Suppressor macrophage treated with lipopolysaccharide for 4 hours (primary cell): ENCODE results near the gene ICAM5.

ENCODE experiments used
- DNase-seq: peaks from one replicate; pipeline ENCODE4 v3.0.0-alpha.2; 2020

The ICAM5 gene

DNA sequence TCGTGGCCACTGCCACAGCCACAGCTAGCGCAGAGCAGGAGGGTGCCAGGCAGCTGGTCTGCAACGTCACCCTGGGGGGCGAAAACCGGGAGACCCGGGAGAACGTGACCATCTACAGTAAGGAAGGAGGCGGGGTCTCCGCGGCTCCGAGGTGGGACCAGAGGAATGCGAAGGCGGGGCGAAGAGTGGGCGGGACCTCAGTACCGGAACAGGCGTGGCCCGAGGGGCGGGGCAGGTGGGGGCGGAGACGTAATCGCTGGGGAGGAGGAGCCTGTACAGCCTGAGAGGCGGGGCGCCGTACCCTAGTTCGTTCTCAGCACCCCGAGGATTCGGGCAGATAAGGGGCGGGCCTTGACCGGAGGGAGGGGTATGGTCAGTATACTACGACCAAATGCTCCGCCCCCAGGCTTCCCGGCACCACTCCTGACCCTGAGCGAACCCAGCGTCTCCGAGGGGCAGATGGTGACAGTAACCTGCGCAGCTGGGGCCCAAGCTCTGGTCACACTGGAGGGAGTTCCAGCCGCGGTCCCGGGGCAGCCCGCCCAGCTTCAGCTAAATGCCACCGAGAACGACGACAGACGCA is 2.5 kb downstream of the ICAM5 start:
- DNase-seq = peak; percentile 92

DNA sequence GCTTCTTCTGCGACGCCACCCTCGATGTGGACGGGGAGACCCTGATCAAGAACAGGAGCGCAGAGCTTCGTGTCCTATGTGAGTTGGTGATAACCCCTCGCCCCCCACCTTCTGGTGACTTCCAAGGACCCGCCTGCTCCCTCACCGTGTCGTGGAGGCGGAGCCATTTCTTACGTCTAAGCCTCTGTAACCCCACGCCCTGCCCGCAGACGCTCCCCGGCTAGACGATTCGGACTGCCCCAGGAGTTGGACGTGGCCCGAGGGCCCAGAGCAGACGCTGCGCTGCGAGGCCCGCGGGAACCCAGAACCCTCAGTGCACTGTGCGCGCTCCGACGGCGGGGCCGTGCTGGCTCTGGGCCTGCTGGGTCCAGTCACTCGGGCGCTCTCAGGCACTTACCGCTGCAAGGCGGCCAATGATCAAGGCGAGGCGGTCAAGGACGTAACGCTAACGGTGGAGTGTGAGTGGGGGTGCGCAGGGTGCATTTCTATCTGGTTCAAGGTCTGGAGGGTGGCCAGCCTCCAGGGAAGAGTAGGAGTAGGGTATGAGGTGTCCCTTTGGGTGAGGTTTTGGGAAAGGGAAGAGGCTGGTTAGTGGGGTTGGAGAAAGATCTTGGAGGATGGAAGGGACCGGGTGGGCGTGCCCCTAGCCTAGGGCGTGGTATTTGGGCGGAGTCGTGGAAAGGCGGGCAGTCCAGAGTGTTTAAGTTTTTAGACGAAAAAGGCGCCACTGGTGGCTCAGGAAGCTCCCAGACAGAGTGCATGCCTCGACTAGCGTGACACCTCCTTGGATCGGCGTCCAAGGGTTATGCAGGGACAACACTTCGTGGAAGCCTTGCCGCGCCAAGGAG is 3.3 kb downstream of the ICAM5 start:
- DNase-seq = peak; percentile 27

DNA sequence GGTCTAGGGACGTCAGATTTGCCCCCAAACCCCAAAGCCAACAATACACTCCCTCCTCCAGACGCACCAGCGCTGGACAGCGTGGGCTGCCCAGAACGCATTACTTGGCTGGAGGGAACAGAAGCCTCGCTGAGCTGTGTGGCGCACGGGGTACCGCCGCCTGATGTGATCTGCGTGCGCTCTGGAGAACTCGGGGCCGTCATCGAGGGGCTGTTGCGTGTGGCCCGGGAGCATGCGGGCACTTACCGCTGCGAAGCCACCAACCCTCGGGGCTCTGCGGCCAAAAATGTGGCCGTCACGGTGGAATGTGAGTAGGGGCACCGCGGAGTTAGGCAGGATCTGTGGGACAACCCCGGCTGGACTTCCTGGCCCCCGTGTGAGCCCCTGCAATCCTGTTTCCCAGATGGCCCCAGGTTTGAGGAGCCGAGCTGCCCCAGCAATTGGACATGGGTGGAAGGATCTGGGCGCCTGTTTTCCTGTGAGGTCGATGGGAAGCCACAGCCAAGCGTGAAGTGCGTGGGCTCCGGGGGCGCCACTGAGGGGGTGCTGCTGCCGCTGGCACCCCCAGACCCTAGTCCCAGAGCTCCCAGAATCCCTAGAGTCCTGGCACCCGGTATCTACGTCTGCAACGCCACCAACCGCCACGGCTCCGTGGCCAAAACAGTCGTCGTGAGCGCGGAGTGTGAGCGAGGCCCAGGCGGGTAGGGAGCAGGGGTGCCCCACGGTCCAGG is 4.0 kb downstream of the ICAM5 start:
- no peak for DNase-seq

DNA sequence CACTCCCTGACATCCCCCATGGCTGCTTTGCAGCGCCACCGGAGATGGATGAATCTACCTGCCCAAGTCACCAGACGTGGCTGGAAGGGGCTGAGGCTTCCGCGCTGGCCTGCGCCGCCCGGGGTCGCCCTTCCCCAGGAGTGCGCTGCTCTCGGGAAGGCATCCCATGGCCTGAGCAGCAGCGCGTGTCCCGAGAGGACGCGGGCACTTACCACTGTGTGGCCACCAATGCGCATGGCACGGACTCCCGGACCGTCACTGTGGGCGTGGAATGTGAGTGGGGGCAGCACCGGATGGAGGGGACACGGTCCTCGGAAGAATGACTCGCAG is 4.6 kb downstream of the ICAM5 start:
- peak; percentile 28 for DNase-seq

DNA sequence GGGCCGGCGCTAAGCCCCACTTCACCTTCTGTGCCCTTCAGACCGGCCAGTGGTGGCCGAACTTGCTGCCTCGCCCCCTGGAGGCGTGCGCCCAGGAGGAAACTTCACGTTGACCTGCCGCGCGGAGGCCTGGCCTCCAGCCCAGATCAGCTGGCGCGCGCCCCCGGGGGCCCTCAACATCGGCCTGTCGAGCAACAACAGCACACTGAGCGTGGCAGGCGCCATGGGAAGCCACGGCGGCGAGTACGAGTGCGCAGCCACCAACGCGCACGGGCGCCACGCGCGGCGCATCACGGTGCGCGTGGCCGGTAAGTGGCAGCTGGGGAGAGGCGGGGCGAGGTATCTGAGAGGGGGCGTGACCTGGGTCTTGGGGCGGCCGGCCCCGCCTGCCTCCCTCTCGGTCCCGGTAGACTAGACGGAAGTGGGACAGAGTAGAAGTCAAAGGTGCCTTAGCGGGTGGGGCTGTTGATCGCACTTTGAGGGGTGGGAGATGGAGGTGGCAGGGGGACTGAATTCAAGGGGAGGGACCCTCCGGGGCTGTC is 5.6 kb downstream of the ICAM5 start:
- peak; percentile 59 for DNase-seq

DNA sequence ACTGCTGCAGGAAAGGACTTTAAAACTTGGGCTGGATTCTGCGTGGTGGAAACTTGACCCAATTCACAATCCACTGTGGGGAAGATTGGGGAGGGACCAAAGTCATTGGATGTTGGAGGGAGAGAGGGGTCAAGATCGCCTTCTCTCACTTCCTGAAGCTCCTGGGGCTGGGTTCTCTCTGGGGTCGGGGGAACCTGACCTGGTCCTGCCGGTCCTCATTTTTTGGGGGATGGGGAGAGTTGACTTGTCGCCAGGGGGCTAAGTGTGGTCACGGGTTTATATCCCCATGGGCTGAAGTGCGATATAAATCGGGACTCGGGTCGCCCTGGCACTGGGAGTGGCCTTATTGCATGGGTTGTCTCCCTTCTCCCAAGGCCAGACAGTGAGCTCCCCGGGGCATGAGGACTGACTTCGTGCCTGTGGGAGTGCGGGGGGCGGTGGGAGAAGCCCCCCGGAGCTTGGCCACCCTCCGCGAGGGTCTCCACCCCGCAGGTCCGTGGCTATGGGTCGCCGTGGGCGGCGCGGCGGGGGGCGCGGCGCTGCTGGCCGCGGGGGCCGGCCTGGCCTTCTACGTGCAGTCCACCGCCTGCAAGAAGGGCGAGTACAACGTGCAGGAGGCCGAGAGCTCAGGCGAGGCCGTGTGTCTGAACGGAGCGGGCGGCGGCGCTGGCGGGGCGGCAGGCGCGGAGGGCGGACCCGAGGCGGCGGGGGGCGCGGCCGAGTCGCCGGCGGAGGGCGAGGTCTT is 6.3 kb downstream of the ICAM5 start:
- DNase-seq = no peak

DNA sequence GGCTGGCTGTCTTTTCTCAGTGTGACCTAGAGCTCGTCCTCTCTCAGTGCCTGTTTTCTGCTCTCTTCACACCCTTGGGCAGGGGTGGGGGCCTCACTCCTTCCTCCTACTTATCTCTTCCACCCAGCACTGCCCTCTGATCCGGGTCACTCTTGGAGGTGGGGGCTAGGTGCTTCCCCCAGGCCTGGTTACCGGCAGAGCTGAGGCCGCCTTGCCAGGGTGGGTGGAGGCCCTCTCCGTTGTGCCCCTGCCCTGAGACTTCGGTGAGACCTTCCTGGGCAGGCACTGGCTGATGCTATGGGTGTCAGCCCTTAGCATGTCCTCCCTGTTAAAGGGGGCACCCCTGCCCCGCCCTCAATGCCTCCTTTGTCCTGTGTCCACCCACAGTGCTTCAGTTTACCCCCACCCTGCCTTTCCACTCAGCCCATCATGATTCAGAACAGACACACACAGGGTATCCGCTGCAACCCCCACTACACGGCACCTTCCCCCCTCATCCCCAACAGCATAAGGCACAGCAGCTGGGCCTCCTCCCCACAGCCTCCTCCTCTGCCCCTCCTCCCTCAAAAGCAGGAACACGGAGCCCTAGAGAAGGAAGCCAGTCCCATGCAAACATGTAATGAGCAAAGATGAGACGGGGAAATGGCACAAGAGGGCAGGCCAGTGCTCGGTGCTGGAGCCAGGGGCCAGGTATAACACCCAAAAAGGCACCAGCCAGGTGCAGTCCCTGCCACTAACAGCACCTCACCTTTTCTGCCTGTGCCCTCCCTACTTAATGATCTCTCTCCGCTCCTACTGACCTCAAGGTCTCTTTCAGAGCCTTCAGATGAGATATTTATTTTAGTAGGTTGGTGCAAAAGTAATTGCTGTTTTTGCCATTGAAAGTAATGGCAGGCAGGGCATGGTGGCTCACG is 10.1 kb downstream of the ICAM5 start:
- peak; percentile 64 for DNase-seq

DNA sequence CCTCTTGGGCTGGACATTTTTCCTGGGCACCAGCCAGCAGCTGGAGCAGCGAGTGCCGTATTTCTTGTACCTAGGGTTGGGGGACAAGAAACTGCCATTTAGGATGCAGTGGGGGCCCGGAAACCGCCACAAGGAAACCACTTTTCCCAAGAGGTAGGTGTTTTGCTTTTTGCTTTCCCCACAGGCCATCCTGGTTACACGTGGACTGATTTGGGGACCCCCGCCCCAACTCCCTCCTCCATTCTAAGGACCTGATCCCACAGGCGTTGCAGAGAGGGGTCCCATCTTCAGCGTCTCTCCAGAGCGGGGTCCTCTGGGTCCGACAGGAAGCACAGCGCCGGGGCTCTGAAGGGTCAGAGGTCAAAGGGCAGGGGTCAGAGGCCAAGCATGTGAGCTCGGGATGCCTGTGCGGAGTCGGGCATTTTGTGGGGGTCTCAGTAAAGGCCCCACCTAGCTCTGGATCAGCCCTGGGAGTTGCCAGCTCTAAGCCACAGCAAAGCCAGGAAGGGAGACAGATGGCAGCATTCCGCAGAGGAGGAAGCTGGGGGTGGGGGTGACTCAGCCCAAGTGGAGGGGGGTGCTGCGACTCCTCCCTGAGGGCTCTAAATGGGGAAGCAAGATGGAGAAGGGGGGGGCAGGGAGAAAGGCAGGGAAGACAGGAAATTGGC is 15.5 kb downstream of the ICAM5 start:
- DNase-seq = peak; percentile 86

DNA sequence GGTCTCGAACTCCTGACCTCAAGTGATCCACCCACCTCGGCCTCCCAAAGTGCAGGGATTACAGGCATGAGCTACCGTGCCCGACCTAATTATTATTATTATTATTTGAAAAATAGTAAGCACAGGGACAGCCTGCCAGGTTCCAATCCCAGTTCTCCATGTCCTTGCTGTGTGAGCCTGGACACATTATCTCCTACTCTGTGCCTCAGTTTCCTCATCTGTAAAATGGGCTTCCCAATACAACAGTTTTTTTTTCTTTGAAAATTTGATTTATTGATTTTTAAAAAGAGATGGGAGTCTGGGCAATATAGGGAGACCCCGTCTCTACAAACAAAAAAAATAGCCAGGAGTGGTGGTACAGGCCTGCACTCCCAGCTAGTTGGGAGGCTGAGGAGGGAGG is 16.6 kb downstream of the ICAM5 start:
- no peak for DNase-seq

DNA sequence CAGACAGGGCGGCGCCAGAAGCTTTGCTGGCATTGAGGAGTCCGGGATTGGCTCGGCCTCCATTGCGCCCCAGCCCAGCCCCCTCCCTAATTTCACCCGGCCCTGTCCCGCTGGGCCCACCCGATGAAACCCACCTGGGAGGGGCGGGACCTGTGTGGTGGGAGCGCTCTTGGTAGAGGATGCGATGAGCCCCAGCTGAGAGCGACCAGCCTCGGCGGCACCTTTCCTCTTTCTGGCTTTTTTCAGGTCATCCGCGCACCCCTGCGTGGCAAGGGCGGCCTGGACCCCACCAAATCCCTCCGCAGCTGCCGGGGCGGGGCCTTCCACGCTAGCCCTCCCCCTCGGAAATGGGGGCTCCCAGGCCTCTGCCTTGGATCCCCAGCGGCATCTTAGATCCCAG is 19.7 kb downstream of the ICAM5 start, which contains the start of gene ZGLP1:
Gene ZGLP1 (minus strand): TSS at position 393 of the 400 bp plus-strand sequence.
- no peak for DNase-seq

DNA sequence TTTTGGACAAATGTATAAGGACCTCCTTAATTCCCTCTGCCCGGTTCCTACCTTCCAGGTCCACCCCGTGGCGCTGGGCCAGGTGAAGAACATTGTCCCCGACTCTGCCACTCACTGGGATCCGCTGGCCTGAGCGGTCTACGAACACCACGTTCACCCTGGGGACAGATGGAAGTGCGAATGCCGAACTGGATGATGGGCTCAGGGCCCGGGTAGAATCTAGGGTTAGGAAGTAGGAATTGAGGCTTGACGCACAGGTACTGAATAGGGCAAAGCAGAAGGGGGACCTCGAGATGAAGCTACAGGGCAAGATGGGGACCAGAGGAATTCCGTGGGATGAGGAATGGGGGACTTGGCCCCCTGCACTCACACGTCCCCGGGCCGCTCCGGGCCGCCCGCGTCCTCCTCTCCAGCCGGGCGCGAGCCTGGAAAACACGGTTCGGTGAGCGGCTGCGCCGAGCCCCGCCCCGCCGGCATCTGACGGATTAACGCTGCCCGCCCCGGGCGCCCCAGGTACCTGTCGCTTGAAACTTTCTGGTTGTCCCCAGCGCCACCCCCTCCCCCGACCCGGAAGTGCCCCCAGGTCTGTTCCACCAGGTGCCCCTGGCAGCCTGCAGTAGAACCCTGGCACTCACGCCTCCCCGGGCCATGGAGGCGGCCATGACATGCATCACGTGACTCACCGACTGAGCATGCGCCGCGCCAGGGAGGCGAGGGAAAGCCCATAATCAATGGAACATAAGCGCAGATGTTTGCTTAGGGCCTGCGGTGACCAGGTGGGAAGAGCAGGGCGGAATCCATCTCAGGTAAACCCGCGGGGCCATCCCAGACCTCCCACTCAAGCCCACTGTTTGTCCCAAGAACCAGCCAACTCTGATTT is 25.8 kb downstream of the ICAM5 start, which contains the start of gene FDX2:
Gene FDX2 (minus strand): TSS at position 681 of the 880 bp plus-strand sequence. CDS start 19 bp downstream, at position 662.
- DNase-seq = peak; percentile 89

DNA sequence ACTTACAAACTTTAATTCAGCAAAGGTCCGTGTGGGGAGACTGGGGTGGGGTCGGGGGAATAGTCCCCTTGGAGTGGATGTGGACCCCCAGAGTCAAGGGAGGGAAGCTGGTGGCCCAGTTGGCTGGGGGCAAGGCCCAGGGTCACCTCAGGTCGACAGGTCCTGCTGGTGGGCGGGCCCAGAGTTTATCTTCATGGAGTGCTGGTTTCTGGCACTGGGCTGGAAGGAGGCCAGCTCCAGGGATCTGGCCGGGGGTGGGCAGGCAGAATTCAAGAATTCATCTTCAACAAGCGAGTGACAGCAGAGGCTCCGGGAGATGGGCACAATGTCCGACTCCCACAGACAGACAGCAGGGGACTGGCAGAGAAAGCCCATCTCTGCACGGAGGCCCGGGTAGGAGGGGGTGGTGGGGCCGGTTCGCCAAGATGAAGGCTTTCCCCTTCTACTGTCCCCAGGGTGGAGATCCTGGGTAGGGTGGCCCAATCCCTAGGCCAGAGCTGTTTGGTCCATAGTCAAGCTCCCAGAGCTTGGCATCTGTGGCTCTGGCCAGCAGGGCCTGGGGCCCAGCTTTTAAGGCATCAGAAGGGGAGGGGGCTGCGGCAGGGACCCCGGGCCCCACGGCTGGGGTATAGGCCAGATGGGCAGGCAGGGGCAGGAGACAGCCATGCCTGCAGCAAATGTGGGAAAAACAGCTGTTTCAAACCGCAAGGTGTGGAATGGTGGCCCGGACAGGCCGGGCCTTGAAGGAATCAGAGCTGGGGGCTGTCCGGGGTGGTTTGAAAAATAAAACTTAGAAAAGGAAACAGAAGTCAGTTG is 26.7 kb downstream of the ICAM5 start:
- DNase-seq = no peak

DNA sequence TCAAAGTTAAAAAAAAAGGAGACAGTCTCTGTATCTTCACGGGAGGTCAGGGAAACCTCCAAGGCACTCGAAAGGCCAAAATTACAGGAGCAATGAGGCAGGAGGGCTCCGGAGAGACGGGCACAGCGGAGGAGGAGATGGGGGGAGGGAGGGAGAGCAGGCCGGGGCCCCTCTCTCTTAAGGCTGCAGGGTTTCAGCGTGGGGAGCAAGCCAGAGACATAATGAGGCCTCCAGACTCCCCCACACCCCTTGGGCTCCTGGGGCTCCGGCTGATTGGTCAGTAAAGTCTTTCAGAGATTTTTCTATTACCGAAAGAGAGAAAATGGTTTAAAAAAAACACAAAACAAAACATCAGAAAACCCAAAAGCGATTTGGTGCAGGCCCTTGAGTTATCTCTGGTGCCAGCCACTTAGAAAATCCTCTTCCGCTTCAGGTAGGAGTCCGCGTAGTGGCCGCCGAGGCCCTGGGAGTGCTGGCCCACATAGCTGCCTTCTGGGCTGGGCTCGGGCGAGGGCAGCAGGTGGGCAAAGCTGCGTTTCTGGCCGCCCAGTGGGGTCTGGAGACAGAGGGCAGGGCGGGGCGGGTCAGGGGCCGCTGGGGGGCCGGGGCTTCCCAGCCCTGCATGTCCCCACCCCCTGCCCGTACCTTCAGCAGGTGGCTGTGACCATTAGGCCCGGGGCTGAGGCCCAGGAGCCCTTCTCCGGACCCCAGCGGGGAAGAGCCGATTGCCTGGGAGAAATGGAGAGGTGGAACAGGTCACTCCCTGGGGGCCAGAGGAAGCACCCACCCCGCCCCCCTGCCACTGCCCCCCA is 27.5 kb downstream of the ICAM5 start:
- no peak for DNase-seq

DNA sequence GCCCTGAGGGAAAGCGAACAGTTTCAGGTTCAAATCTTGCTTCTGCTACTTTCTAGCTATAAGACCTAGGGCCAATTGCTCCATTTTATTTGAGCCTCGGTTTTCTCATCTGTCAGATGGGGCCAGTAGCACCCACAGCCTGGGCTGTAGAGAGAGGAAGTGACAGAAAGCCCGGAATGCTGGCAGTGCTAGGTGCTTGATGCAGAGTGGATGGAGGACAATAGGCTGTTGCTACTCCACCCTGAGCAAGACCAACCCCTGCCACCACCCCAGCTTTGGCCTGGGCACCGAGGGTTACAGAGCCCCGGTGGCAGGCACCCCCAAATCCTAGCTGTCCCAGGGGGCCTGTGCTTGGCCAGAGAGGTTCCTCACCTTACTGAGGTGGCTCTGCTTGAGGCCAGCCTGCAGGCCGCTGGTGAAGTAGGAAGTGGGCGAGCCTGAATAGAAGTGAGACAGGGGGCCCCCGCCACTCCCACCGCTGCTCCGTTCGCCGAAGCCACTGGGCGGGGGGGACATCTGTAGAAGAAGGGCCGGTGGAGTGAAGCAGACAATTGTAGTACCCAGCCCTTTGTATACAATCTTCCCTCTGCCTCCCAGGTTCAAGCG is 28.2 kb downstream of the ICAM5 start:
- no peak for DNase-seq

DNA sequence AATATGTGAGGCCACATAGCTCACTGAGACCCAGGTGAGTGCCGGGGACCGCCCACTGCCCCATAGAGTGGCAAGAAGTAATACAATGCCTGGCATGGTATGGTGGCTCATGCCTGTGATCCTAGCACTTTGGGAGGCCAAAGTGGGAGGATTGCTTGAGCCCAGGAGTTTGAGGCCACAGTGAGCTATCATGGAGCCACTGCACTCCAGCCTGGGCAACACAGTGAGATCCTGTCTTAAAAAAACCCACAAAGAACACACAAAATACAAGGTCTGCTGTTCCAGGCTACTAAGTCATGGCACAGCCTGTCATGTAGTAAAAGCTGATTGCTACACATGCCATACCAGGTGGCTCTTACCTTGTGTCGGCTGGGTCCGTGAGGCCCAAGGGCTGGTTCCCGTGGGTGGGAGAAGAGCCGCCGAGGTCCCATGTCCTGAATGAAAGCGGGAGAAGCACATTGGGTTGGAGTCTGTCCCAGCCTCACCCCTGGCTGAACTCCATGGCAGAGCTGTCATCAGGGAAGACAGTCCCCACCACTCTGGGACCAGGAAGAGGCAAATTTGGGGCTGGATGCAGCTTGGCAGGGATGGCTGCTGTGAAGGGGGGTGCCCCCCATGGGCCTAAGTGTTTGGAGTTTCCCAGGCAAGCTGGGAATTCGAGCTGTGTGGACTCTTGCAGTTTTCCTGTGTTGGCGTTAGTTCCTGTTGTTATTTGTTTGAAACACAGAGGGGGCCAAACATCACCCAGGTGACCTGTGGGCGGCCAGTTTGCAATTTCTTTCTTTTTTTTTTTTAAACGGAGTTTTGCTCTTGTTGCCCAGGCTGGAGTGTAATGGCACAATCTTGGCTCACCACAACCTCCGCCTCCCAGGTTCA is 29.3 kb downstream of the ICAM5 start:
- DNase-seq = no peak

DNA sequence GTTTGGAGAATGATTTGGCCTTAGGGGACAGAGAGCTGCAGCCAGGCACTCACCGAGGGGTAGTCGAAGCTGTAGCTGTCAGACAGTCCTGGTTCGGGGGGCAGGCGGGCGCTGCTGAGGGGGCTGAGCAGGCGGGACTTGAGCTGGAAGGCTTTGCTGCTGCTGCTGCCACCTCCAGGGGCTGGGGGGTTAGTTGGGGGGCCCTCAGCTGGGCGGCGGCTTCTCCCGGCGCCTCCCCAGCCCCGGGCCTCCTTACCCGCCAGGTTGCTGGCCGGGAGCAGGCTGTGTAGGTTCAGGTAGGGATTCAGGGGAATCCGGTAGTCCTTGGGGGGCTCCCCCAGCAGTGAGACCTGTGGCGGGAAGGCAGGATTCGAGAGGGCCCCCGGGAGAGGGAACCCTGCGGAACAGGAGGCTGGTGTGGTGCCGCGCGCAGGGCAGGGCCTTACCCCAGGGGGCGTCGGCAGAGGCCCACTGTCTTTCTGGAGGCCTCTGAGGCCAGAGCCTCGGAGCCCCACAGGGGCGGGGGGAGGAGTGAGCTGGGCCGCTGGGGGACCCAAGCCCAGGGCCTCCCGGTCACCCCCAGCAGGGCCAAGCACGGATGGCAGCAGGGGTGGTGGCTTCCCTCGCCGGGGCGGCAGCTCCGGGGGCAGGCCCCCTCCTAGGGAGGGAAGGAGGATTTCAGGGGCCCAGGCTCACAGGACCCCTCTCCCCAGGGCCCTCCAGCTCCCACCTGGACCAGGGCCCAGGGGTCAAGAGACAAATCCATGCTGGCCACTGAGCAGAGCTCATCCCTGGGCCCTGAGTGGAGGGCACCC is 31.1 kb downstream of the ICAM5 start:
- no peak for DNase-seq
